ENCODE results near the gene CAMK1D. TPM values are rescaled to one million over a fixed set of nuclear protein-coding genes. Genes with fewer than 3 reads are reported as not detected.

CAMK1D gene
- total RNA-seq, 2 donors from 2014 or later, result 4.5 to 7.8 TPM

- no peaks in the 10 kb centered on the region for H3K4me1 Mint-ChIP-seq
- no peaks in the 10 kb centered on the region for H3K27me3 Mint-ChIP-seq (ENCODE audit: insufficient read depth)
- H3K4me3 Mint-ChIP-seq, result no peak overlapping the region
- Histone ChIP-seq H3K9me3 (ENCODE audit: control insufficient read depth, low read length) (no peaks in the 10 kb centered on the region), H3K36me3 (ENCODE audit: control insufficient read depth, insufficient read depth, low read length) (no peaks in the 10 kb centered on the region), H3K27ac (ENCODE audit: low read depth, low read length) (no peak overlapping the region), H3K4me3 (ENCODE audit: low read length) (no peak overlapping the region), H3K4me1 (ENCODE audit: control insufficient read depth, insufficient read depth, low read length) (no peaks in the 10 kb centered on the region), H3K27me3 (ENCODE audit: control insufficient read depth, insufficient read depth, low read length, poor library complexity, severe bottlenecking) (no peaks in the 10 kb centered on the region), H3K9ac (ENCODE audit: extremely low read depth, low read length, poor library complexity, severe bottlenecking) (no peak overlapping the region)
- no peak overlapping the region for H3K27ac Mint-ChIP-seq
- DNase-seq, result no peak
- no peaks in the 10 kb centered on the region for H3K9me3 Mint-ChIP-seq
- WGBS, 2 experiments (ENCODE audit: insufficient coverage in 1 of 2, insufficient read length in 1 of 2), result 91 to 96% methylated on average over 1 to 6 of the region's 6 CpGs
- H3K36me3 Mint-ChIP-seq (ENCODE audit: low read depth), result no peaks in the 10 kb centered on the region
- no peak for TF ChIP-seq CTCF (conservative IDR thresholded peaks at IDR 0.05)
These were observed 480.6 kb downstream of the CAMK1D start for GRCh38 chr10:12829831-12830390.

- H3K4me1 Mint-ChIP-seq, result no peaks in the 10 kb centered on the region
- H3K36me3 ChIP-seq (ENCODE audit: control insufficient read depth, insufficient read depth, low read length), result no peaks in the 10 kb centered on the region
- H3K27ac ChIP-seq (ENCODE audit: low read depth, low read length), result no peak overlapping the region
- no peak overlapping the region for H3K9ac ChIP-seq (ENCODE audit: extremely low read depth, low read length, poor library complexity, severe bottlenecking)
- no peaks in the 10 kb centered on the region for H3K36me3 Mint-ChIP-seq (ENCODE audit: low read depth)
- no peak overlapping the region for H3K4me3 Mint-ChIP-seq
- no peak for TF ChIP-seq CTCF (conservative IDR thresholded peaks at IDR 0.05)
- H3K9me3 ChIP-seq (ENCODE audit: control insufficient read depth, low read length), result no peaks in the 10 kb centered on the region
- H3K27ac Mint-ChIP-seq, result no peak overlapping the region
- no peaks in the 10 kb centered on the region for H3K27me3 ChIP-seq (ENCODE audit: control insufficient read depth, insufficient read depth, low read length, poor library complexity, severe bottlenecking)
- no peak overlapping the region for H3K4me3 ChIP-seq (ENCODE audit: low read length)
- H3K9me3 Mint-ChIP-seq, result no peaks in the 10 kb centered on the region
- no peaks in the 10 kb centered on the region for H3K4me1 ChIP-seq (ENCODE audit: control insufficient read depth, insufficient read depth, low read length)
- no peak for DNase-seq
- no peaks in the 10 kb centered on the region for H3K27me3 Mint-ChIP-seq (ENCODE audit: insufficient read depth)
- WGBS, 2 experiments (ENCODE audit: insufficient coverage in 1 of 2, insufficient read length in 1 of 2), result 94 to 97% methylated on average over 7 to 10 of the region's 10 CpGs
These were observed 482.7 kb downstream of the CAMK1D start for GRCh38 chr10:12832096-12832495.

GRCh38 chr10:12833451-12833850, 484.1 kb downstream of the CAMK1D start:
- H3K27me3 ChIP-seq (ENCODE audit: control insufficient read depth, insufficient read depth, low read length, poor library complexity, severe bottlenecking), result no peaks in the 10 kb centered on the region
- Mint-ChIP-seq H3K27me3 (ENCODE audit: insufficient read depth) (no peaks in the 10 kb centered on the region), H3K4me3 (no peak overlapping the region), H3K4me1 (no peaks in the 10 kb centered on the region), H3K9me3 (no peaks in the 10 kb centered on the region), H3K36me3 (ENCODE audit: low read depth) (no peaks in the 10 kb centered on the region), H3K27ac (no peak overlapping the region)
- no peaks in the 10 kb centered on the region for H3K9me3 ChIP-seq (ENCODE audit: control insufficient read depth, low read length)
- no peak overlapping the region for H3K4me3 ChIP-seq (ENCODE audit: low read length)
- no peak overlapping the region for H3K27ac ChIP-seq (ENCODE audit: low read depth, low read length)
- no peak for TF ChIP-seq CTCF (conservative IDR thresholded peaks at IDR 0.05)
- no peak for DNase-seq
- H3K9ac ChIP-seq (ENCODE audit: extremely low read depth, low read length, poor library complexity, severe bottlenecking), result no peak overlapping the region
- H3K36me3 ChIP-seq (ENCODE audit: control insufficient read depth, insufficient read depth, low read length), result no peaks in the 10 kb centered on the region
- no peaks in the 10 kb centered on the region for H3K4me1 ChIP-seq (ENCODE audit: control insufficient read depth, insufficient read depth, low read length)
- 90 to 94% methylated on average over 7 to 11 of the region's 11 CpGs for WGBS, 2 experiments (ENCODE audit: insufficient coverage in 1 of 2, insufficient read length in 1 of 2)

Measured in endodermal cell (in vitro differentiated cells).